Neural cell (in vitro differentiated cells): ENCODE data around the gene NDUFA6.

ENCODE experiments used
- EP300 ChIP-seq: fragments of 450-650 bp; conservative IDR thresholded peaks from 2 replicates; pipeline ENCODE4 v1.6.1; 2014; ENCODE audit warnings: antibody characterized with exemption, mild to moderate bottlenecking, moderate library complexity; ENCODE audit not compliant: poor library complexity, severe bottlenecking
- MXI1 ChIP-seq: fragments of 450-650 bp; conservative IDR thresholded peaks from 2 replicates; pipeline ENCODE4 v1.6.1; 2014; ENCODE audit warnings: antibody characterized with exemption, mild to moderate bottlenecking; ENCODE audit not compliant: poor library complexity, severe bottlenecking
- TF ChIP-seq, protein P1 (sequence below): fragments of 450-650 bp; IDR thresholded peaks from 2 replicates; pipeline ENCODE4 v1.5.1; 2014; ENCODE audit warnings: antibody characterized with exemption, mild to moderate bottlenecking, moderate library complexity; ENCODE audit not compliant: poor library complexity, severe bottlenecking
- TF ChIP-seq, protein P2 (sequence below): IDR thresholded peaks from 2 replicates; pipeline ENCODE4 v1.6.1; 2012; ENCODE audit warnings: borderline replicate concordance

DNA sequence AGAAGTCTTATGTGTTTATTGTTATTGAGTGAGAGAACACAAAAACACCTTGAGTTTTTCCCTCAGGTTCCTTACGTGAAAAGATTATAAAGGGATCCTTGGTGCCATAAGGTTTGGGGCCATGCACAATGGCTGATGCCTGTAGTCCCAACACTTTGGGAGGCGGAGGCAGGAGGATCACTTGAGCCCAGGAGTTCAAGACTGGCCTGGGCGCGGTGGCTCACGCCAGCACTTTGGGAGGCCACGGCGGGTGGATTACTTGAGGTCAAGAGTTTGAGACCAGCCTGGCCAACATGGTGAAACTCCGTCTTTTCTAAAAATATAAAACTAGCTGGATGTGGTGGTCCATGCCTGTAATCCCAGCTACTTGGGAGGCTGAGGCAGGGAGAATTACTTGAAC is 5.7 kb downstream of the NDUFA6 start:
- TF ChIP-seq, protein P1, sequence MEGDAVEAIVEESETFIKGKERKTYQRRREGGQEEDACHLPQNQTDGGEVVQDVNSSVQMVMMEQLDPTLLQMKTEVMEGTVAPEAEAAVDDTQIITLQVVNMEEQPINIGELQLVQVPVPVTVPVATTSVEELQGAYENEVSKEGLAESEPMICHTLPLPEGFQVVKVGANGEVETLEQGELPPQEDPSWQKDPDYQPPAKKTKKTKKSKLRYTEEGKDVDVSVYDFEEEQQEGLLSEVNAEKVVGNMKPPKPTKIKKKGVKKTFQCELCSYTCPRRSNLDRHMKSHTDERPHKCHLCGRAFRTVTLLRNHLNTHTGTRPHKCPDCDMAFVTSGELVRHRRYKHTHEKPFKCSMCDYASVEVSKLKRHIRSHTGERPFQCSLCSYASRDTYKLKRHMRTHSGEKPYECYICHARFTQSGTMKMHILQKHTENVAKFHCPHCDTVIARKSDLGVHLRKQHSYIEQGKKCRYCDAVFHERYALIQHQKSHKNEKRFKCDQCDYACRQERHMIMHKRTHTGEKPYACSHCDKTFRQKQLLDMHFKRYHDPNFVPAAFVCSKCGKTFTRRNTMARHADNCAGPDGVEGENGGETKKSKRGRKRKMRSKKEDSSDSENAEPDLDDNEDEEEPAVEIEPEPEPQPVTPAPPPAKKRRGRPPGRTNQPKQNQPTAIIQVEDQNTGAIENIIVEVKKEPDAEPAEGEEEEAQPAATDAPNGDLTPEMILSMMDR, result no peak
- TF ChIP-seq EP300, result no peak
- no peak for TF ChIP-seq MXI1
- TF ChIP-seq, protein P2, sequence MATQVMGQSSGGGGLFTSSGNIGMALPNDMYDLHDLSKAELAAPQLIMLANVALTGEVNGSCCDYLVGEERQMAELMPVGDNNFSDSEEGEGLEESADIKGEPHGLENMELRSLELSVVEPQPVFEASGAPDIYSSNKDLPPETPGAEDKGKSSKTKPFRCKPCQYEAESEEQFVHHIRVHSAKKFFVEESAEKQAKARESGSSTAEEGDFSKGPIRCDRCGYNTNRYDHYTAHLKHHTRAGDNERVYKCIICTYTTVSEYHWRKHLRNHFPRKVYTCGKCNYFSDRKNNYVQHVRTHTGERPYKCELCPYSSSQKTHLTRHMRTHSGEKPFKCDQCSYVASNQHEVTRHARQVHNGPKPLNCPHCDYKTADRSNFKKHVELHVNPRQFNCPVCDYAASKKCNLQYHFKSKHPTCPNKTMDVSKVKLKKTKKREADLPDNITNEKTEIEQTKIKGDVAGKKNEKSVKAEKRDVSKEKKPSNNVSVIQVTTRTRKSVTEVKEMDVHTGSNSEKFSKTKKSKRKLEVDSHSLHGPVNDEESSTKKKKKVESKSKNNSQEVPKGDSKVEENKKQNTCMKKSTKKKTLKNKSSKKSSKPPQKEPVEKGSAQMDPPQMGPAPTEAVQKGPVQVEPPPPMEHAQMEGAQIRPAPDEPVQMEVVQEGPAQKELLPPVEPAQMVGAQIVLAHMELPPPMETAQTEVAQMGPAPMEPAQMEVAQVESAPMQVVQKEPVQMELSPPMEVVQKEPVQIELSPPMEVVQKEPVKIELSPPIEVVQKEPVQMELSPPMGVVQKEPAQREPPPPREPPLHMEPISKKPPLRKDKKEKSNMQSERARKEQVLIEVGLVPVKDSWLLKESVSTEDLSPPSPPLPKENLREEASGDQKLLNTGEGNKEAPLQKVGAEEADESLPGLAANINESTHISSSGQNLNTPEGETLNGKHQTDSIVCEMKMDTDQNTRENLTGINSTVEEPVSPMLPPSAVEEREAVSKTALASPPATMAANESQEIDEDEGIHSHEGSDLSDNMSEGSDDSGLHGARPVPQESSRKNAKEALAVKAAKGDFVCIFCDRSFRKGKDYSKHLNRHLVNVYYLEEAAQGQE, result no peak
